Glutamatergic neuron (in vitro differentiated cells): ENCODE measurements around the gene DAB2IP. TPM values are rescaled to one million over a fixed set of nuclear protein-coding genes. Genes with fewer than 3 reads are reported as not detected.

Source experiments
- DNase-seq: peaks from one replicate; pipeline ENCODE4 v3.0.0; 2022
- H3K27ac Mint-ChIP-seq: one replicate; pipeline ENCODE4 v1.8.0; 2020; ENCODE audit warnings: mild to moderate bottlenecking, mixed read lengths, inconsistent platforms; ENCODE audit not compliant: unreplicated experiment
- H3K27me3 Mint-ChIP-seq: one replicate; pipeline ENCODE4 v1.8.0; 2020; ENCODE audit warnings: mild to moderate bottlenecking, moderate library complexity, mixed read lengths, inconsistent platforms; ENCODE audit not compliant: unreplicated experiment
- H3K36me3 Mint-ChIP-seq: one replicate; pipeline ENCODE4 v1.8.0; 2020; ENCODE audit warnings: mild to moderate bottlenecking, mixed read lengths, inconsistent platforms; ENCODE audit not compliant: unreplicated experiment
- H3K4me1 Mint-ChIP-seq: one replicate; pipeline ENCODE4 v1.8.0; 2020; ENCODE audit warnings: mild to moderate bottlenecking, low read depth, mixed read lengths, inconsistent platforms; ENCODE audit not compliant: unreplicated experiment
- H3K4me3 Mint-ChIP-seq: one replicate; pipeline ENCODE4 v1.8.0; 2020; ENCODE audit warnings: mild to moderate bottlenecking, mixed read lengths, inconsistent platforms; ENCODE audit not compliant: unreplicated experiment
- H3K9me3 Mint-ChIP-seq: one replicate; pipeline ENCODE4 v1.8.0; 2020; ENCODE audit warnings: mild to moderate bottlenecking, moderate library complexity, mixed read lengths, inconsistent platforms; ENCODE audit not compliant: unreplicated experiment
- CTCF ChIP-seq: fragments of 200-600 bp; sonication (generic); IDR thresholded peaks from one replicate; pipeline ENCODE4 v1.5.0; 2021; ENCODE audit not compliant: partially characterized antibody, unreplicated experiment
- total RNA-seq: library from RNA; stranded (reverse); fragmentation: NEBNext Ultra II Directional; extraction: Animal tissue kit (Norgen Biotek cat#: 25700); gene quantifications from one replicate; pipeline ENCODE4 v1.2.1, GENCODE V29; 2021; ENCODE audit not compliant: unreplicated experiment

DAB2IP gene
- total RNA-seq, 1 donor from 2014 or later, result 32.9 TPM

GRCh38 chr9:121725008-121725775 lies 73.8 kb downstream of the DAB2IP start:
- Mint-ChIP-seq H3K9me3 (peaks cover 4% of the 10 kb centered on the region), H3K4me1 (peaks cover 16% of the 10 kb centered on the region), H3K4me3 (no peak overlapping the region), H3K36me3 (no peaks in the 10 kb centered on the region), H3K27me3 (peaks cover 18% of the 10 kb centered on the region), H3K27ac (no peak overlapping the region)
- DNase-seq, result peak; percentile 42
- no peak for TF ChIP-seq CTCF

GRCh38 chr9:121727295-121728020 lies 76.0 kb downstream of the DAB2IP start:
- Mint-ChIP-seq H3K27me3 (peaks cover 13% of the 10 kb centered on the region), H3K27ac (no peak overlapping the region), H3K36me3 (no peaks in the 10 kb centered on the region), H3K9me3 (peaks cover under 1% of the 10 kb centered on the region), H3K4me3 (no peak overlapping the region), H3K4me1 (peaks cover 18% of the 10 kb centered on the region)
- no peak for TF ChIP-seq CTCF
- no peak for DNase-seq

GRCh38 chr9:121728916-121729315 lies 77.5 kb downstream of the DAB2IP start:
- no peak for DNase-seq
- peaks cover 21% of the 10 kb centered on the region for H3K4me1 Mint-ChIP-seq
- peaks cover 13% of the 10 kb centered on the region for H3K27me3 Mint-ChIP-seq
- H3K4me3 Mint-ChIP-seq, result no peak overlapping the region
- no peak overlapping the region for H3K27ac Mint-ChIP-seq
- no peaks in the 10 kb centered on the region for H3K9me3 Mint-ChIP-seq
- H3K36me3 Mint-ChIP-seq, result no peaks in the 10 kb centered on the region
- no peak for TF ChIP-seq CTCF

GRCh38 chr9:121729769-121730562 lies 78.5 kb downstream of the DAB2IP start:
- Mint-ChIP-seq H3K9me3 (peaks cover under 1% of the 10 kb centered on the region), H3K4me1 (peaks cover 25% of the 10 kb centered on the region), H3K27me3 (peaks cover 12% of the 10 kb centered on the region), H3K4me3 (no peak overlapping the region), H3K27ac (no peak overlapping the region), H3K36me3 (no peaks in the 10 kb centered on the region)
- DNase-seq, result no peak
- TF ChIP-seq CTCF, result no peak
